Measurements from ENCODE around the gene MYH7. TPM values are rescaled to one million over a fixed set of nuclear protein-coding genes. Genes with fewer than 3 reads are reported as not detected.

Gene MYH7
- polyA plus RNA-seq, 10 donors, result 165 to 1,219 (median 676) TPM

DNA sequence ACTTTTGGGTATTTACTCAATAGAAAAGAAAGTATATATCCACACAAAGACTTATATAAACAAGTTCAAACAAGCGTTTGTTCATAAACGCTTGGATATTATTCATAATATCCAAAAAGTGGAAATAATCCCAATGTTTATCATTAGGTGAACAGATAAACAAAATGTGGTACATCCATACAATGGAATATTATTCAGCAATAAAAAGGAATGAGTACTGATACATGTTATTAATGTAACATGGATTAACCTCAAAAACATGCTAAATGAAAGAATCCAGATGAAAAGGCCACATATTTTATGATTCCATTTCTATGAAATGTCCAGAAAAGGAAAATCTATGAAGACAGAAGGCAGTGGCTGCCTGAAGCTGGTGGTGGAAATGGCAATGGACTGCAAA is 16.8 kb upstream of the MYH7 start:
- DNase-seq, result no peak

GRCh38 chr14:23450379-23450778 is 14.9 kb upstream of the MYH7 start:
- no peak for DNase-seq

DNA sequence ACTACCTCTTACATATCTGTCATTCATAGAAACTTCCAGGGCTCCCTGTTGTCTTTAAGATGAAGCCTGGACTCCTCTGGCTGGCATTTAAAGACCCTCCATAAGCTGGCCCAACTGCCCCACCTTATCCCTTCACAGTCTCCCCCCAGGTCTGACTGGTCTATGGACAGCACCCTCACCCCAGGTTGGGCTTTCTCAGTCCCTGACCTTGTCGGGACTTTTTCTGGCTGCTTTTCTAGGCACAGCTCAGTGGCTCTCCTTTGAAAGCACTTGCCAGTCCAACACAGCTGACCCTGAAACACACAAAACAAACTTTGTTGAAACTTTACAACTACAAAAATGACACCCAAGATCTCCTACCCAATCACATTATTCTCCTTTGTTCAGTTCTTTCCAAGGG is 13.9 kb upstream of the MYH7 start:
- DNase-seq, result no peak

DNA sequence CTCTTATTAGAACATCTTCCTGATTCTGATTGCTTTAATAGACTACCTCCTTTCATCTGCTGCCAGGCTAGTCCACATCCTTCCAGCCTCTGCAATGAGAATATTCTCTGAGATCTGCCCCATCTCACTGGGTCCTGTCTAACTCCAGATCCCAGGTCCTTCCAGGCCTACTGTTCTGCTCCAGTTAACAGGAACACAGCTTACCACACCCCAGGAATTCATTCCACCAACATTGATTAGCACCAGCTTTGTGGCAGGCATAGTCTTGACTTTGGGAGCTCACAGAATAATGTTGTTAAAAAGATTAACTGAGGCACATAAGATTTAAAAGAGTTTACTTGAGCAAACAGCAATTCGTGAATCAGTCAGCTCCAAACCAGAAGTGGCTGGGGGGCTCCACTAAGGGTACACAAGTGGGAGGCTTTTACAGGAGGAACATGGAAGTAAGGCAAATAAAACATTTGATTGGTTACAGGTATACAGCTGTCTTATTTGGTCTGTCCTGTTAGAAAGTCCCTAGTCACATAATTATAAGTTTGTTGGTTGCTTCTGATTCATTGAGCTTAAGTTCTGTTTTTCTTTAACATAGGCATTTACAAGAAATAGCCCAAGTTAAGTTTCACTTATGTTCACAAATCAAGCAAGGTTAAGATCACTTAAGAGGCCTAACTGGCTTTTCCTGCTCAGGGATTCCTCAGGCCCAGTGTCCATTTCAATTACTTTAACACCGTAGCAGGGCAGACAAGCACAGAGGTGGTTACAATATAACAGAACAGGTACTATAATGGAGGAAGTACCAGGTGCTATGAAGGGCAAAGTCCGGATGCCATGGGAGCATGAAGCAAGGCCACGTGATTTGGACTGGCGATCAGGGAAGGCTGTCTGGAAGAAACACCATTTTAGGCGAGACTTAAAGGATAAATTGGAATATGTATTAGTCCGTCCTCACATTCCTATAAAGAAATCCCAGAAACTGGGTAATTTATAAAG is 12.2 kb upstream of the MYH7 start:
- DNase-seq, result no peak

- no peak for DNase-seq
These were observed 10.9 kb upstream of the MYH7 start for GRCh38 chr14:23446291-23446851.

GRCh38 chr14:23445773-23446172 is 10.3 kb upstream of the MYH7 start:
- no peak for DNase-seq

DNA sequence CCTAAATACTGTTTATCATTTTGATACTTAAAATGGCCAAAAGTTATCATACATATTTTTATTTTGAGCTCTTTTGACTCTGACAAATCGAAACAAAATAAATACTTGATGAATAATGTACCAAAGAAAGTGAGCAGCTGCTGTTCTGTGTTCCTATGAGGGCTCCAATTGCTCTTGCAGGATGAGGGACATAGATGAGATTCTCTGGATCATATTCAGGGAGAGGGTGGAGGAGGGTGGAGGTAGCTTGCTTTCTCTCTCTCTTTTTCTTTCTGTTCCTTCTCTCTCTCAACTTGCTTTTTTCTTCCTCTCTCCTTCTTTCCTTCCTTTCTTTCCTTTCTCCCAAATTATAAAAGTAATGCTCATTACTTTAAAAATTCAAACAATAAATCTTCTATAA is 8.9 kb upstream of the MYH7 start:
- no peak for DNase-seq

- no peak for DNase-seq
These were observed 8.4 kb upstream of the MYH7 start for GRCh38 chr14:23443881-23444280.

- no peak for DNase-seq
These were observed 8.0 kb upstream of the MYH7 start for GRCh38 chr14:23443411-23443812.

- DNase-seq, result no peak
These were observed 7.4 kb upstream of the MYH7 start for GRCh38 chr14:23442721-23443356.

- DNase-seq, result no peak
These were observed 5.6 kb upstream of the MYH7 start for GRCh38 chr14:23441076-23441475.

DNA sequence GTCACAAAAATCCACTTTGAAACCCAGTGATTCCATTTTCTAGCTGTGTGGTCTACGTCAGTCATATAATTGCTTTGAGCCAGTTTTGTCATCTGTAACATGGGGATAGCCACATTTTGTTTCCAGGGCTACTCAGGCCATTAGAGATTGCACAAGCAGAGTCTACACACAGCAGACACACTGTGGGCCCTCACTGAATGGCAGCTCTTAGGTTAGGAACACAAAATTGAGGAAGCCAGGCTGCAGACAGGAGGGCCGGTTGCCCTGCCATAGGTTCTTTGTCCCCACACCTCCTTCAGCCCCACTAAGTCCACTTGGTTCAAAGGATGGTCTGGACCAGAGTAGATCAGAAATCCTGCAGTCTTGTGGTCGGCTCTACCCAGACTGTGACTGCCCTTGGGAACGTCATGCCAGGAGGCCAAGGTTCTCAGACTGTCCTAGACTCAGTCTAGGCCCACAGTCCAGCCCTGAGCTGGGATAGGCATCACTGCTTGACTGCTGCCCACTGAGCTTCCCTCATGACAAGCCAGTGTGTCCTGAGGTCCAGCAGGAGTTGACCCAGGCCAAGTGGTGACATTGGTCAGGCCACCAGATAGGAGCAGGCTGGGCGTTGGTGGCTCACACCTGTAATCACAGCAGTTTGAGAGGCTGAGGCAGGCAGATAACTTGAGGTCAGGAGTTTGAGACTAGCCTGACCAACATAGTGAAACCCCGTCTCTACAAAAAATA is 3.8 kb upstream of the MYH7 start:
- no peak for DNase-seq

DNA sequence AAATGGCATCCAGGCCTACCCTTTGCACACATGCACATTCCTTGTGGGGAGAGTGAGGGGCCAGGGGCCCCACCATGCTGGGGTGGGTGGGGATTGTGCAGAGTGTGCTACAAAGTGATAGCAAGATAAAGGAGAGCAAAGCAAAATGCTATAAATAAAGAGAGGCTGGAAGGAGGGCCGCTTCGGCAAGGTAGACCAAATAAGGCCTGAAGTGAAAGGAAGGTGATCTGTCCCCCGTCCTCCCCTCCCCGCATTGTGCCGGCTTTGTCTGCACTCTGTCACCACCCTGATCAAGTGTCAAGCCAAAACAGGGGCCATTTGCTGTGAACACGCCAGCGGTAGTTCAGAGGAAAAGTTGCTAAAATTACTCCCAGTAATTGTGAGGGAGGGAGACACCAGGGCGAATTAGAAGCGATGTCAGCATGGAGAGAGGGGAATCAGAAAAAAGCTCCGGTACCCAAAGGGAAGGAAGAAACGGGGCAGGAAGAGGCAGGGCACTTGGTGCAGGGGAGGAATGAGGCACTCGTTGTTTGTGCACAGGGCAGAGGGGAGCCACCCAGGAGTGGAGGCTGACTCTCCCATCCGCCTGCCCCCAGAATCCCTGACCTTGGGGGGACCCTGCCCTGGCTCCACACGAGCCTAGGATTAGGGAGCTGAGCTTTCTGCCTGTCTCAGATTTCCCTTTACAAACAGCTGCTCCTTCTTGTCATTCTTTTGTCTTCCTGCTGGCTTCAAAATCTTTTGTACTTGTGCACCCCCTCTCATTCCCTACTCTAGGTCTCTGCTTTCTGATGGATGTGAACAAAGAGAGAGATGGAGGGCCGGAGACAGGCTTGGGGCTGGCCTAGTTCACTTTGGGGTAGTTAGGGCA is 2.9 kb upstream of the MYH7 start:
- DNase-seq, result peak in 1 of 3 donors; percentile 29

DNA sequence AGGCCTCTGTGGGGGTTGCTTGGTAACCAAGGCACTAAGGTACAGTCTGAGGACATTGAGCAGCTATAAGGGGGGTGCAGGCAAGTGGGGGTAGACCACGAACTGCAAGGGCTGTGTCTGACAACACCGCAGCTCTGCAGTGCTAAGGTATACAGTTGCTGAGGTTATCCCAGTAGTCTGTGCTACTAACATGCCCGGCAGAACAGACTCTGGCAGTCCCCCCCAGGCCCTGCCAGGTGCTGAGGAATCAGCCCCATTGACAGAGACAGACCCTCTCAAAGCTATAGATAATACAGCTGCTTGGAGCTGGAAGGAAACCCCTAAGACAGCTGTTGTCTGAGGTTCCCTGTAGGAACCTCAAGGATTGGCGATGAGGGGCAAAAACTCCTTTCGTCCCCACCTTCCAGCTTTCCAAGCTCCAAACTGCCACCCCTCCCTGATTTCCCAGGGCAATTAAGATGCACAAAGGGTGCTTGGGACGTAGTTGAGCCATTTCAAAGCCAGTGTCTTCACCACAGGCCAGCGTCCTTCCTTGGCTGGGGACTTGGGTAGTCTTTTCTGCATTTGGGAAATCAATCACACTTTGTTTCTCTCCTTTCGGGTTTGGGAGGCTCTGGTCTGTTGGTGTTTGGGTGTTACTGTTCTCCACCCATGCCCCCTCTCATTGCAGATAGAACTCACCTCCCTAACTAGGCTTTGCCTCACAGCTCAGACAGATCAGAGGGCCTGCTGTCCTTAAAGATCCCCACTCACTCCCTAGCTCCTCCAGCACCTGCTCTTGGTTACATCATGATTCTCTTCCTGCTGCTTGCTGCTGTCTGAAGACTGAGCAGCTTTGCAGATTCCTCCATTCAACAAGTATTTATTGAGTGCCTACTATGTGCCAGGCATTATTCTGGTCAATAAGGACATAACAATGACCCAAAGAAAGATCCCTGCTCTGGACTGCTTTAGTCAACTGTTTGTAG is 2.0 kb upstream of the MYH7 start:
- no peak for DNase-seq

- DNase-seq, result peak in 1 of 3 donors; percentile 27
These were observed 1.1 kb upstream of the MYH7 start for GRCh38 chr14:23436327-23437132.

DNA sequence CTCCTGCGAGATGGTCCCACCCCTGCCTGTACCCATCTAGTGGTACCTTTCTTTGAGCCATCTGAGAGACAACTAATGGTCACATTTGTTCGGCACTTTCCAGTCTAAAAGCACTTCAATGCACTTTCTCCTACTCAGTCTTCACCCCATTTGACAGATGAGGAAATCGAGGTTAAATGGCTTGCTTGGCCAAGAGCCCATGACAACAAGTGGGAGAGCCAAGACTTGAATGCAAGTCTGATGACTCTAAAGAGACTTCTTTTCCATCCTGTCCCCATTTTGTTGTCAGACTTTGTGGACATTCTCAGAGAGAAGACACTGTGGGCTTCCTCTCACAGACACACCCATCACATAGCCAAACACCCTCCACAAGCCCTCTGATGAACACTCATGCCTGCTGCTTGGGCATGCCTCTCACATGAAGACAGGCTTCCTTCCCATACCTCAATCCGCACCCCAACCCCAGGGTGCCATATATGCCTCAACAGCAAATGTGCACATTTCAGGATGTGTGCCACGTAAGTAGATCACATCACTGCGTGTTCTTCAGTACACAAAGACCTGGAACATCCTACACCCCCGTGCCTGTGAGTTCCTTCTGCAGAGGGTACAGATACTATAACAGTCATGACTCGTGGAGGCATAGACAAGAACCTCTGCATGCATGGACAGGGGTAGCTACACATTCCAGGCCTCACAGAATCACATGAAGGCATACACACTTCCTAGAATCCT is 805 bp downstream of the MYH7 start:
- no peak for DNase-seq

GRCh38 chr14:23433457-23433856 is 2.0 kb downstream of the MYH7 start:
- DNase-seq, result no peak

- DNase-seq, result no peak
These were observed 2.5 kb downstream of the MYH7 start for GRCh38 chr14:23432946-23433345.
